GM12872 (cell line): ENCODE measurements around the gene TRPM3.

Source experiments
- CTCF ChIP-seq: IDR thresholded peaks from 3 replicates; pipeline ENCODE4 v1.5.1; 2011; ENCODE audit warnings: low read depth, mild to moderate bottlenecking, low read length, moderate library complexity; ENCODE audit not compliant: insufficient read depth

Gene TRPM3

GRCh38 chr9:70954126-70954525 lies 167.3 kb downstream of the TRPM3 start:
- no peak for TF ChIP-seq CTCF

- TF ChIP-seq CTCF: no peak
Observed at GRCh38 chr9:70951749-70952727, 169.4 kb downstream of the TRPM3 start.

- no peak for TF ChIP-seq CTCF
Observed at GRCh38 chr9:70950270-70950669, 171.2 kb downstream of the TRPM3 start.

- TF ChIP-seq CTCF: no peak
Observed at GRCh38 chr9:70949239-70949638, 172.2 kb downstream of the TRPM3 start.

- TF ChIP-seq CTCF: no peak
Observed at GRCh38 chr9:70948744-70949143, 172.7 kb downstream of the TRPM3 start.

- no peak for TF ChIP-seq CTCF
Observed at GRCh38 chr9:70947511-70947910, 173.9 kb downstream of the TRPM3 start.

- no peak for TF ChIP-seq CTCF
Observed at GRCh38 chr9:70947086-70947485, 174.3 kb downstream of the TRPM3 start.
